ENCODE measurements around the gene CMTM4. TPM values are rescaled to one million over a fixed set of nuclear protein-coding genes. Genes with fewer than 3 reads are reported as not detected.
"Not testable (repeated sequence)": the region's sequence is repeated elsewhere in the genome, so short reads cannot be mapped to it uniquely, and the experiment has no call there.

CMTM4 gene
- total RNA-seq, 1 experiment from 2014 or later: 0.71 TPM

DNA sequence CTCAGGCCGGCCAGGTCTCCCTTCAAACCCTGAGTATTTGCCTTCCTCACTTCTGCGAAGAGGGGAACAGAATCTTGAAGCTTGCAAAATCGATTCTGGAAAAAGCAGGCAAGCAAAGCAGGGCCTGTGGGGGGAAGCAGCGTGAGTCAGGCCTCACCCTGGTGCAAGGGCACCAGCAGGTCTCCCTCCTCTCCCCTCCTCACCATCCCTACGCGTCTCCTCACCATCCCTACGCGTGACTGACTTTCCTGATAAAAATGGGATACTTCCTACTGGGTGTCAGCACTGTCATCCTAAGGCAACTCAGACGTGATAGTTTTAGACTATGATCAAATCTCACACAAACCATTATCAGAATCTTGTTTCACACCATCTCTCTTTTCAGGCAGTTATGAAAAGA, 80.0 kb downstream of the CMTM4 start:
- H3K9me2 ChIP-seq (replicated peaks; ENCODE audit: insufficient read depth, low read length): no peaks in the 10 kb centered on the region
- H3K4me3 ChIP-seq (ENCODE audit: low read length): no peak overlapping the region
- H3K9me3 ChIP-seq (ENCODE audit: low read length): no peaks in the 10 kb centered on the region
- no peak overlapping the region for H3K4me2 ChIP-seq (ENCODE audit: low read depth, low read length, poor library complexity, severe bottlenecking)
- no peaks in the 10 kb centered on the region for H3K27me3 ChIP-seq (ENCODE audit: low read length)
- H3K4me1 ChIP-seq (ENCODE audit: low read length): peaks cover 26% of the 10 kb centered on the region
- H4K20me1 ChIP-seq (ENCODE audit: insufficient read depth, low read depth, low read length): no peaks in the 10 kb centered on the region
- no peaks in the 10 kb centered on the region for H3K79me2 ChIP-seq (ENCODE audit: low read length)
- no peak overlapping the region for H2AFZ ChIP-seq (ENCODE audit: low read length)
- DNase-seq: no peak
- no peak overlapping the region for H3K9ac ChIP-seq (ENCODE audit: low read length)
- no peak overlapping the region for H3K27ac ChIP-seq (ENCODE audit: low read length)
- H3K36me3 ChIP-seq (ENCODE audit: insufficient read depth, low read length): no peaks in the 10 kb centered on the region

DNA sequence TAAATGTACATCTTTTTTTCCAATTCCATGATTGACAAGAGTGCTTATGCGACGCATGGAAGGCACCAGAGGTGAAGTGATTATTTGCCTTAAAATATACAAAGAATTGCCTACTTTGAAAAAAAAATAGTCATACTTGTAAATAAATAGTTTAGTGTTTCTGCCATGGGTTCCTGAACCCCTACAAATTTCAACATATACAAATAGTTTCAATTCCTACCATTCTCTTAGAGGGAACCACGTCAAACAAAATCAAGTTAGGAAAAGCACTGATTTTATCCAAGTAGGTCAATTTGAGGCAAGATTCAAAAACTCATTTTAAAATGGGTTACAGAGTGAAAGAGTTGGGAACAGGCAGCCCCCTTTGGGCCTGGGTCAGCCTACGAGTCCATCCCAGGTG, 80.4 kb downstream of the CMTM4 start:
- H3K27me3 ChIP-seq (ENCODE audit: low read length): no peaks in the 10 kb centered on the region
- H3K9me3 ChIP-seq (ENCODE audit: low read length): no peaks in the 10 kb centered on the region
- peaks cover 26% of the 10 kb centered on the region for H3K4me1 ChIP-seq (ENCODE audit: low read length)
- H2AFZ ChIP-seq (ENCODE audit: low read length): no peak overlapping the region
- H3K4me2 ChIP-seq (ENCODE audit: low read depth, low read length, poor library complexity, severe bottlenecking): no peak overlapping the region
- H3K9me2 ChIP-seq (replicated peaks; ENCODE audit: insufficient read depth, low read length): no peaks in the 10 kb centered on the region
- no peaks in the 10 kb centered on the region for H3K36me3 ChIP-seq (ENCODE audit: insufficient read depth, low read length)
- no peaks in the 10 kb centered on the region for H3K79me2 ChIP-seq (ENCODE audit: low read length)
- H3K4me3 ChIP-seq (ENCODE audit: low read length): no peak overlapping the region
- H3K27ac ChIP-seq (ENCODE audit: low read length): no peak overlapping the region
- H3K9ac ChIP-seq (ENCODE audit: low read length): no peak overlapping the region
- no peaks in the 10 kb centered on the region for H4K20me1 ChIP-seq (ENCODE audit: insufficient read depth, low read depth, low read length)
- DNase-seq: no peak

DNA sequence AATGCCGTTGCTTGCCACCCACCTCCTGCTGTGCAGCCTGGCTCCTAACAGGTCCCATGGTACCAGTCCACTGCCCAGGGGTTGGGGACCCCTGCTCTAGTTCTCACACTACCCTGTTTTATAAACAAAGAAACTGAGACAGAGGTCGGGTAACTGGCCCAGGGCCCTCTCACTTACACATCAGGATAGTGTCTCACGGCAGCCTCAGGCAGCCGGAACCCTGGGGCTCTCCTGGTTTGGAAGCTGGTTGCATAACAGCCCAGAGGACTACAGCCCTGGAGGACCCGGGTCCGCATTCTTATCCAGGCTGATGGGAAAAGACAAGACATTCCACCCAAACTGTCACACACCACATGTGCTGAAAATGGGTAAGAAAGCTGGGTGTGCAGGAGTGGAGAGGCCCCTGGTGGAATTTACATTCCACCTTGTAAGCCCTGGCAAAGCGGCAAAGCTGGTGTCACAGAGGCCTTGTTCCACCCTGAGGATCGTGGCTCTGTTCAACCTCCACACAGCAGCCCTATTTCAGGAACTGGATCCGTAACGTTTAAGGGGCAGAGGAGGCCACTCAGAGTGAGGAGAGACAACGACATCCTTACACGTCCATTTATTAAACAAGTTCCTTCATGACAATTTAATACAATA, 82.3 kb downstream of the CMTM4 start:
- H3K9ac ChIP-seq (ENCODE audit: low read length): no peak overlapping the region
- H3K9me3 ChIP-seq (ENCODE audit: low read length): no peaks in the 10 kb centered on the region
- DNase-seq: no peak
- H3K27ac ChIP-seq (ENCODE audit: low read length): no peak overlapping the region
- H4K20me1 ChIP-seq (ENCODE audit: insufficient read depth, low read depth, low read length): peaks cover 12% of the 10 kb centered on the region; the same call in 1 of the 2 replicates
- no peak overlapping the region for H3K4me2 ChIP-seq (ENCODE audit: low read depth, low read length, poor library complexity, severe bottlenecking)
- H3K79me2 ChIP-seq (ENCODE audit: low read length): no peaks in the 10 kb centered on the region
- H3K27me3 ChIP-seq (ENCODE audit: low read length): no peaks in the 10 kb centered on the region
- H3K4me1 ChIP-seq (ENCODE audit: low read length): peaks cover 10% of the 10 kb centered on the region
- H2AFZ ChIP-seq (ENCODE audit: low read length): no peak overlapping the region
- H3K4me3 ChIP-seq (ENCODE audit: low read length): no peak overlapping the region
- H3K36me3 ChIP-seq (ENCODE audit: insufficient read depth, low read length): no peaks in the 10 kb centered on the region
- no peaks in the 10 kb centered on the region for H3K9me2 ChIP-seq (replicated peaks; ENCODE audit: insufficient read depth, low read length)

DNA sequence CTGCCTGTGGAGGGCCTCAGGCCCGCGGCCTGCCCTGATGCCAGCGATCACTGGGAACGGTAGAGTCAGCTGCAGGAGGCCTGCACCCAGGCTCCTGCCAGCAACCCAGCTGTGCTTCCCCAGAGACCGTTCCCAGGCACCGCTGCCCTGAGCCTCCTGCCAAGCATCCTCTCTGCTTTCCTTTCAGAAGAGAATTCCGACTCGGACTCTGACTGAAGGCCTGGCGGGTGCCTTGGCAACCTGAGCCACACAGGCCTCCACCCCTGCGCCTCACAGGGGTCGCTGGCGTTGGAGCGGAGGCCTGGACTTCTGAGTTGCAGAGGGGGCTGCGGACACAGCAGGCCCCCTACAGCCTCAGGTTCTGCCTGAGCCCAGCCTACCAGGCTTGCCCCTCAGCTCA, 84.1 kb downstream of the CMTM4 start:
- no peak overlapping the region for H3K9ac ChIP-seq (ENCODE audit: low read length)
- no peak overlapping the region for H2AFZ ChIP-seq (ENCODE audit: low read length)
- peaks cover 15% of the 10 kb centered on the region for H3K4me1 ChIP-seq (ENCODE audit: low read length)
- H3K27me3 ChIP-seq (ENCODE audit: low read length): no peaks in the 10 kb centered on the region
- H3K9me3 ChIP-seq (ENCODE audit: low read length): no peaks in the 10 kb centered on the region
- H3K79me2 ChIP-seq (ENCODE audit: low read length): no peaks in the 10 kb centered on the region
- H3K27ac ChIP-seq (ENCODE audit: low read length): no peak overlapping the region
- H3K4me2 ChIP-seq (ENCODE audit: low read depth, low read length, poor library complexity, severe bottlenecking): no peak overlapping the region
- H3K36me3 ChIP-seq (ENCODE audit: insufficient read depth, low read length): no peaks in the 10 kb centered on the region
- H4K20me1 ChIP-seq (ENCODE audit: insufficient read depth, low read depth, low read length): peaks cover 20% of the 10 kb centered on the region; the same call in 1 of the 2 replicates
- no peak for DNase-seq
- H3K4me3 ChIP-seq (ENCODE audit: low read length): no peak overlapping the region
- H3K9me2 ChIP-seq (replicated peaks; ENCODE audit: insufficient read depth, low read length): no peaks in the 10 kb centered on the region

DNA sequence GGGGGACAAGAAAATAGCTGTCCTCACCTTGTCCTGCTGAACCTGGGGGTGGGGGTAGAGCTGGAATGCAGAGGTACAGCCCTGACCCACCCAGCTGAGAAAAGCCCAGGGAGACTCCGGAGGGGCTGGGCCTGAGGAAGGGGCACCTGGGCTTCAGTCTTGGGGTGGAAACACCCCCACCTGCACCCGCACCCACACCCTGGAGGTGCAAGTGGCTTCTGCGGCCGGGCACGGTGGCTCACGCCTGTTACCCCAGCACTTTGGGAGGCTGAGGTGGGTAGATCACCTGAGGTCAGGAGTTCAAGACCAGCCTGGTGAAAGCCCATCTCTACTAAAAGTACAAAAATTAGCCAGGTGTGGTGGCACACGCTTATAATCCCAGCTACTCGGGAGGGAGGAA, 84.6 kb downstream of the CMTM4 start:
- not testable (repeated sequence) for H3K36me3 ChIP-seq (ENCODE audit: insufficient read depth, low read length); H3K79me2 ChIP-seq (ENCODE audit: low read length); H3K27ac ChIP-seq (ENCODE audit: low read length); H3K4me2 ChIP-seq (ENCODE audit: low read depth, low read length, poor library complexity, severe bottlenecking); DNase-seq; H3K27me3 ChIP-seq (ENCODE audit: low read length); H3K9me2 ChIP-seq (replicated peaks; ENCODE audit: insufficient read depth, low read length); H3K4me3 ChIP-seq (ENCODE audit: low read length); H3K9ac ChIP-seq (ENCODE audit: low read length); H2AFZ ChIP-seq (ENCODE audit: low read length); H3K9me3 ChIP-seq (ENCODE audit: low read length)
- Histone ChIP-seq H3K4me1 (ENCODE audit: low read length) (peaks cover 20% of the 10 kb centered on the region), H4K20me1 (ENCODE audit: insufficient read depth, low read depth, low read length) (peaks cover 25% of the 10 kb centered on the region; the same call in 1 of the 2 replicates)

DNA sequence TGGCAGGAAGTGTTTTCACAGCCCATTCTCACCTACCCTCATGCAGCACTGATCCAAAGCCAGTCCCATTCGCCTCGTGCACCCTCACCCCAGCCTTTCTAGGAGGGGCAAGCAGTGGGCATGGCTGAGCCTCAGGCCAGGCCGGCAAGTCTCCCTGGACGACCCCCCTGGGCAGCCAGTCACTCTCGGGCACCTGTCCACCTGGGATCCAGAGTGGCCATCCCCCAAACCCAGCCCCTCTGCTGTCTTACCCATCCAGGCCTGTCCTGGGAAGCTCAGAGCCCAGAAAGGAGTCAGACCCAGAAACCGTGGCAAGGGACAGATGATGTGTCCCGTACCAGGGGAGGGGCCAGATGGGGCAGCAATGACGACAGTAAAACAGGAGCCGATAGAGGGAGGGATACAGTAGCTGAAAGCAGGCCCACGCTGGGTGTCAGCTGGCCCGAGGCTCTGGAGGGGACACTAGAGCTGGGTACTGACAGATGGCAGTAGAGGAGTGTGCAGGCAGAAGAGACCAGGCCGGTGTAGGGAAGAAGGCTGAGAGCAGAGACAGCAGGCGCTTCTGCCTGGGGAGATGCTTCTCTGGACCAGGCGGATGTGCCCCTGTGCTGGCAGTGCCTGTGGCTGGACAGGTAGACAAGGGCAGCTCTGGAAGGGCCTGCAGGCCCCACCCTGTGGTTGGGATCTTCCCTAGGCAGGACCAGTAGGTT, 86.3 kb downstream of the CMTM4 start:
- no peak for DNase-seq
- H3K9ac ChIP-seq (ENCODE audit: low read length): no peak overlapping the region
- H3K9me2 ChIP-seq (replicated peaks; ENCODE audit: insufficient read depth, low read length): no peaks in the 10 kb centered on the region

DNA sequence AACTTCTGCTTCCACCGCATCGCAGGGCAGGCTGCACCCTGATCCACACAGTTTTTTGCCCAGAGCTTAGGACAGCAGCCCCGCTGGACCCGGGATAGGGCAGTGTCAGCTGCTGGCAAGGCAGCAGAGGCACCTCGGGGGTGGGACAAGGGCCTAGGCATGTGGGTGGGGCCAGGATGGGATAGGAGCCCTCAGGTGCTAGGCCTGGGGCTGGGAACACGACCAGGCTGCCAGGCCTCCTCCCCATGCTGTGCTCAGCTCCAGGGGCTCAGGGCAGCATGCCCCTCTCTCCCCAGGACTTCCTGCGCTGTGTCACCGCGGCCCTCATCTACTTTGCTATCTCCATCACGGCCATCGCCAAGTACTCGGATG, 87.4 kb downstream of the CMTM4 start:
- no peaks in the 10 kb centered on the region for H3K9me3 ChIP-seq (ENCODE audit: low read length)
- no peak overlapping the region for H2AFZ ChIP-seq (ENCODE audit: low read length)
- no peaks in the 10 kb centered on the region for H3K9me2 ChIP-seq (replicated peaks; ENCODE audit: insufficient read depth, low read length)
- H3K27ac ChIP-seq (ENCODE audit: low read length): no peak overlapping the region
- DNase-seq: no peak
- H3K4me2 ChIP-seq (ENCODE audit: low read depth, low read length, poor library complexity, severe bottlenecking): no peak overlapping the region
- H3K36me3 ChIP-seq (ENCODE audit: insufficient read depth, low read length): no peaks in the 10 kb centered on the region
- H3K4me3 ChIP-seq (ENCODE audit: low read length): no peak overlapping the region
- H3K27me3 ChIP-seq (ENCODE audit: low read length): no peaks in the 10 kb centered on the region
- H3K79me2 ChIP-seq (ENCODE audit: low read length): no peaks in the 10 kb centered on the region
- H3K4me1 ChIP-seq (ENCODE audit: low read length): peaks cover 44% of the 10 kb centered on the region
- peaks cover 26% of the 10 kb centered on the region; the same call in 1 of the 2 replicates for H4K20me1 ChIP-seq (ENCODE audit: insufficient read depth, low read depth, low read length)
- H3K9ac ChIP-seq (ENCODE audit: low read length): no peak overlapping the region

More for the DNA sequence above, 86.3 kb downstream of the CMTM4 start:
- Histone ChIP-seq H3K79me2 (ENCODE audit: low read length) (no peaks in the 10 kb centered on the region), H3K36me3 (ENCODE audit: insufficient read depth, low read length) (no peaks in the 10 kb centered on the region), H3K9me3 (ENCODE audit: low read length) (no peaks in the 10 kb centered on the region), H3K4me2 (ENCODE audit: low read depth, low read length, poor library complexity, severe bottlenecking) (no peak overlapping the region), H3K4me1 (ENCODE audit: low read length) (peaks cover 37% of the 10 kb centered on the region), H4K20me1 (ENCODE audit: insufficient read depth, low read depth, low read length) (peaks cover 26% of the 10 kb centered on the region; the same call in 1 of the 2 replicates), H3K27me3 (ENCODE audit: low read length) (no peaks in the 10 kb centered on the region), H2AFZ (ENCODE audit: low read length) (no peak overlapping the region), H3K27ac (ENCODE audit: low read length) (no peak overlapping the region), H3K4me3 (ENCODE audit: low read length) (no peak overlapping the region)

DNA sequence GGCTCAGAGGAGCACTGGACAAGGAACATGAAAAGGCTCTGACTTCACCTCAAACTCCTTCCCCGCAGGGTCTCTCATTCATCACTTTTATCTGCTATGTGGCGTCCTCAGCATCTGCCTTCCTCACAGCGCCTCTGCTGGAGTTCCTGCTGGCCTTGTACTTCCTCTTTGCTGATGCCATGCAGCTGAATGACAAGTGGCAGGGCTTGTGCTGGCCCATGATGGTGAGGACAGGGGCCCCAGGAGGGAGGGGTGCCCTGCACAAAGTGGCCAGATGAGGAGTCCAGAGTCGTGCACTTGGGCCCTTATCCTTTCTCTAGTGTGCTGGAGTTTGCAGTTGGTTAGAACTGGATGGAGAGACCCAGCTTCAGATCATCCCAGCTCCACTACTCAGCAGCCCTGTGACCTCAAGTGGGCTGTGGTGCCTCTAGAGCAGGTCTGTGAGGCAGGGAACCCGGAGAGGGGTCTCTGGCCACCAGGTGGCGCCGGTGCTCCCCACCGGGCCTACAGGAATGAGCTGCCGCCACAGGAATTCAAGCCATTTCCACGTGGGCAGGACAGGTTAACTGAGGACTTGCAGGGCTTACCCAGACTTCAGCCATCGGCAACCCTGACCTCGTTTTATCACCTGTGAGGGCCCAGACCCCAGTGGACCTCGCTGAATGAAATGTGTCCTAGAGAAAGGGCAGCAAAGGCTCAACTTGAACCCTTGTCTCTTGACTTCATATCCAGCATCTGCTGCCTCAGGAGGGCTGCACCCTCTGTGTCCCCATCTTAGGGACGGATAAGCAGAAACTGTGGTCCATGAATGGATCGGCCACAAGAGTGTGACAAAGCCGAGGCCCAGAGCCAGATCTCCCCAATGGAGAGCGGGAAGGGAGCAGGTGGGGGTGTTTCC, 88.1 kb downstream of the CMTM4 start:
- Histone ChIP-seq H3K36me3 (ENCODE audit: insufficient read depth, low read length) (no peaks in the 10 kb centered on the region), H3K4me3 (ENCODE audit: low read length) (0 out of 2 replicates have a peak overlapping the region, but pooled peaks have one; percentile 6), H3K79me2 (ENCODE audit: low read length) (no peaks in the 10 kb centered on the region), H3K9me2 (replicated peaks; ENCODE audit: insufficient read depth, low read length) (no peaks in the 10 kb centered on the region), H3K9me3 (ENCODE audit: low read length) (no peaks in the 10 kb centered on the region), H3K4me2 (ENCODE audit: low read depth, low read length, poor library complexity, severe bottlenecking) (peak overlapping the region; percentile 86), H3K9ac (ENCODE audit: low read length) (peak overlapping the region; percentile 51), H3K27me3 (ENCODE audit: low read length) (no peaks in the 10 kb centered on the region), H3K27ac (ENCODE audit: low read length) (peak overlapping the region; percentile 48), H4K20me1 (ENCODE audit: insufficient read depth, low read depth, low read length) (peaks cover 26% of the 10 kb centered on the region; the same call in 1 of the 2 replicates), H2AFZ (ENCODE audit: low read length) (no peak overlapping the region), H3K4me1 (ENCODE audit: low read length) (peaks cover 50% of the 10 kb centered on the region)
- peak; percentile 93 for DNase-seq
